Neural cell (in vitro differentiated cells): Measurements from ENCODE around the gene CRELD1. TPM values are rescaled to one million over a fixed set of nuclear protein-coding genes. Genes with fewer than 3 reads are reported as not detected.

ENCODE experiments used
- H2AFZ ChIP-seq: fragments of 200-600, 300-800 bp; sonication (generic), shearing (Covaris generic); 2 replicates; pipeline ENCODE4 v1.6.0; 2014; ENCODE audit warnings: low read depth, mild to moderate bottlenecking, antibody characterized with exemption, low read length, moderate library complexity
- H3F3A ChIP-seq: fragments of 200-600 bp; shearing (Covaris generic); 2 replicates; pipeline ENCODE4 v1.6.1; 2016; ENCODE audit warnings: mild to moderate bottlenecking, moderate library complexity, mixed read lengths, antibody characterized with exemption, low read length; ENCODE audit not compliant: insufficient read depth, poor library complexity, severe bottlenecking
- H3K27ac ChIP-seq: fragments of 200-600, 300-800 bp; sonication (generic), shearing (Covaris generic); 2 replicates; pipeline ENCODE4 v1.5.1; 2014; ENCODE audit warnings: mild to moderate bottlenecking, low read length, moderate library complexity
- H3K27me3 ChIP-seq: fragments of 300-800, 200-600 bp; sonication (generic), shearing (Covaris generic); 2 replicates; pipeline ENCODE4 v1.6.0; 2014; ENCODE audit warnings: mild to moderate bottlenecking, low read depth, low read length, moderate library complexity; ENCODE audit not compliant: insufficient read depth
- H3K36me3 ChIP-seq: fragments of 300-800, 200-600 bp; sonication (generic), shearing (Covaris generic); 2 replicates; pipeline ENCODE4 v1.5.1; 2014; ENCODE audit warnings: mild to moderate bottlenecking, antibody characterized with exemption, low read length, moderate library complexity; ENCODE audit not compliant: insufficient read depth
- H3K4me2 ChIP-seq: fragments of 300-800, 200-600 bp; sonication (generic), shearing (Covaris generic); 2 replicates; pipeline ENCODE4 v1.6.0; 2014; ENCODE audit warnings: mild to moderate bottlenecking, low read length
- H3K4me3 ChIP-seq: fragments of 300-800, 200-600 bp; sonication (generic), shearing (Covaris generic); 2 replicates; pipeline ENCODE4 v1.5.1; 2014; ENCODE audit warnings: mild to moderate bottlenecking, low read length, moderate library complexity
- H3K79me2 ChIP-seq: fragments of 200-600 bp; shearing (Covaris generic); replicated peaks from 2 replicates; pipeline ENCODE4 v1.6.0; 2014; ENCODE audit warnings: mild to moderate bottlenecking, low read length, moderate library complexity; ENCODE audit not compliant: insufficient read depth
- H3K9ac ChIP-seq: fragments of 300-800, 200-600 bp; sonication (generic), shearing (Covaris generic); 2 replicates; pipeline ENCODE4 v1.6.1; 2016; ENCODE audit warnings: mild to moderate bottlenecking, low read length, mixed read lengths
- H3K9me2 ChIP-seq: fragments of 200-600 bp; shearing (Covaris generic); 2 replicates; pipeline ENCODE4 v1.6.1; 2016; ENCODE audit warnings: mild to moderate bottlenecking, low read length, mixed read lengths; ENCODE audit not compliant: insufficient read depth
- H3K9me3 ChIP-seq: fragments of 200-600, 300-800 bp; sonication (generic), shearing (Covaris generic); 2 replicates; pipeline ENCODE4 v1.6.1; 2016; ENCODE audit warnings: mild to moderate bottlenecking, mixed run types, low read length, moderate library complexity, mixed read lengths
- H4K20me1 ChIP-seq: fragments of 200-600 bp; shearing (Covaris generic); 2 replicates; pipeline ENCODE4 v1.6.1; 2016; ENCODE audit warnings: mild to moderate bottlenecking, mixed run types; ENCODE audit not compliant: insufficient read depth
- EP300 ChIP-seq: fragments of 450-650 bp; conservative IDR thresholded peaks from 2 replicates; pipeline ENCODE4 v1.6.1; 2014; ENCODE audit warnings: antibody characterized with exemption, mild to moderate bottlenecking, moderate library complexity; ENCODE audit not compliant: poor library complexity, severe bottlenecking
- EZH2 ChIP-seq: fragments of 200-600, 300-800 bp; shearing (Covaris generic), sonication (generic); IDR thresholded peaks from 2 replicates; pipeline ENCODE4 v1.6.1; 2014; ENCODE audit warnings: antibody characterized with exemption, low read length, borderline replicate concordance, mild to moderate bottlenecking; ENCODE audit not compliant: insufficient read depth, poor library complexity, severe bottlenecking
- MXI1 ChIP-seq: fragments of 450-650 bp; conservative IDR thresholded peaks from 2 replicates; pipeline ENCODE4 v1.6.1; 2014; ENCODE audit warnings: antibody characterized with exemption, mild to moderate bottlenecking; ENCODE audit not compliant: poor library complexity, severe bottlenecking
- POLR2AphosphoS5 ChIP-seq: IDR thresholded peaks from 2 replicates; pipeline ENCODE4 v1.6.1; 2012
- RAD21 ChIP-seq: fragments of 450-650 bp; conservative IDR thresholded peaks from 2 replicates; pipeline ENCODE4 v1.6.1; 2014; ENCODE audit warnings: antibody characterized with exemption, mild to moderate bottlenecking, moderate library complexity
- SMC3 ChIP-seq: fragments of 450-650 bp; conservative IDR thresholded peaks from 2 replicates; pipeline ENCODE4 v1.6.1; 2014; ENCODE audit warnings: antibody characterized with exemption, mild to moderate bottlenecking, moderate library complexity; ENCODE audit not compliant: poor library complexity
- TAF1 ChIP-seq: IDR thresholded peaks from 2 replicates; pipeline ENCODE4 v1.6.1; 2012; ENCODE audit warnings: low read depth
- polyA plus RNA-seq: library from polyadenylated mRNA; depleted of rRNA; stranded (reverse); fragments of >200 nt; gene quantifications from 2 replicates; pipeline ENCODE4 v1.2.3, GENCODE V29; 2014
- TF ChIP-seq, protein P1 (sequence below): IDR thresholded peaks from 2 replicates; pipeline ENCODE4 v1.6.1; 2012; ENCODE audit warnings: borderline replicate concordance
- TF ChIP-seq, protein P2 (sequence below): fragments of 450-650 bp; IDR thresholded peaks from 2 replicates; pipeline ENCODE4 v1.5.1; 2014; ENCODE audit warnings: antibody characterized with exemption, mild to moderate bottlenecking, moderate library complexity; ENCODE audit not compliant: poor library complexity, severe bottlenecking

Gene CRELD1
- polyA plus RNA-seq, 1 donor from 2014 or later = 48.9 TPM

DNA sequence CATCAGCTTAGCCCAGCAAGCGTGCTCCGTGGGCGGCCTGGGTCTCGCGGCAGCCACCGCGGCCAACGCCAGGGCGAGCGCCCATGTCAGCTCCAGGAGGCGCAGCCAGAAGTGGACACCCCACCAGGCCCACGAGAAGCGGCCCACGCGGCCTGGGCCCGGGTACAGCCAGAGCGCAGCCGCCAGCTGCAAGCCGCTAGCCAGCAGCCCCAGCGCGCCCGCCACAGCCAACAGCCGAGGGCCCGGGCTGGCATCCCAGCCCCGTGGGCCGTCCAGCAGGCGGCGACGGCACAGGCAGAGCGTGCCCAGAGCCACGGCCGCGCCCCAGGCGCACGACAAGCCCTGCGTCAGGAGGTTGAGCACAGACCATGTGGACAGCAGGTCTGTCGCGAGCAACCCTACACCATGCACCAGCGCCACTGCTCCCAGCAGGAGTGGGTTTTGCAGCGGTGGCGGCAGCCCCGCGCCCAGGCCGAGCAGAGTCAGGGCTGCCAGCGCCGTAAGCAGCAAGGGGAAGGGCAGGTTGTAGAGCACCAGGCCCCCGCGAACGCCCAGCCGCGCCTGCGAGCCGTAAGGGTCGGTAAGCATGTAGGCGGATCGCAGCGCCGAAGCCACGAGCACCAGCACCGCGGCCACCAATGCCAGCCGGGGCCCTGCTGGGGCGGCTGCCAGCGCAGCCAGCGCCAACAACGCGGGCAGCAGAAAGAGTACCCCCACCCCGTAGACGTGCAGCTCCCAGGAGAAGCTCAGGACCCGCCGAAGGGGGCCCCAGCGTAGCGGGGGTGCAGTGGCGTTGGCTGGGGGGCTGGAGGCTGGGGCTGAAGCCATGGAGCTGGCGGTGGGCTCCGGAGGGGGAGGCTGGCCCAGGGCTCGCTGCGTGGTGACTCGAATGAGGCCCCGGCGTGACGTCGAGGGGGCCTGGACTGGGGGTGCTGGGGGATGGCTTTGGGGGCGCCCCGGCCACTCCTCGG lies 13.7 kb downstream of the CRELD1 start:
- no peak for TF ChIP-seq MXI1
- TF ChIP-seq POLR2AphosphoS5 = no peak
- no peak for TF ChIP-seq EP300
- no peak for TF ChIP-seq EZH2
- TF ChIP-seq SMC3 = no peak
- TF ChIP-seq, protein P1, sequence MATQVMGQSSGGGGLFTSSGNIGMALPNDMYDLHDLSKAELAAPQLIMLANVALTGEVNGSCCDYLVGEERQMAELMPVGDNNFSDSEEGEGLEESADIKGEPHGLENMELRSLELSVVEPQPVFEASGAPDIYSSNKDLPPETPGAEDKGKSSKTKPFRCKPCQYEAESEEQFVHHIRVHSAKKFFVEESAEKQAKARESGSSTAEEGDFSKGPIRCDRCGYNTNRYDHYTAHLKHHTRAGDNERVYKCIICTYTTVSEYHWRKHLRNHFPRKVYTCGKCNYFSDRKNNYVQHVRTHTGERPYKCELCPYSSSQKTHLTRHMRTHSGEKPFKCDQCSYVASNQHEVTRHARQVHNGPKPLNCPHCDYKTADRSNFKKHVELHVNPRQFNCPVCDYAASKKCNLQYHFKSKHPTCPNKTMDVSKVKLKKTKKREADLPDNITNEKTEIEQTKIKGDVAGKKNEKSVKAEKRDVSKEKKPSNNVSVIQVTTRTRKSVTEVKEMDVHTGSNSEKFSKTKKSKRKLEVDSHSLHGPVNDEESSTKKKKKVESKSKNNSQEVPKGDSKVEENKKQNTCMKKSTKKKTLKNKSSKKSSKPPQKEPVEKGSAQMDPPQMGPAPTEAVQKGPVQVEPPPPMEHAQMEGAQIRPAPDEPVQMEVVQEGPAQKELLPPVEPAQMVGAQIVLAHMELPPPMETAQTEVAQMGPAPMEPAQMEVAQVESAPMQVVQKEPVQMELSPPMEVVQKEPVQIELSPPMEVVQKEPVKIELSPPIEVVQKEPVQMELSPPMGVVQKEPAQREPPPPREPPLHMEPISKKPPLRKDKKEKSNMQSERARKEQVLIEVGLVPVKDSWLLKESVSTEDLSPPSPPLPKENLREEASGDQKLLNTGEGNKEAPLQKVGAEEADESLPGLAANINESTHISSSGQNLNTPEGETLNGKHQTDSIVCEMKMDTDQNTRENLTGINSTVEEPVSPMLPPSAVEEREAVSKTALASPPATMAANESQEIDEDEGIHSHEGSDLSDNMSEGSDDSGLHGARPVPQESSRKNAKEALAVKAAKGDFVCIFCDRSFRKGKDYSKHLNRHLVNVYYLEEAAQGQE = no peak
- no peak for TF ChIP-seq RAD21
- H3F3A ChIP-seq = no peaks in the 10 kb centered on the region
- no peaks in the 10 kb centered on the region for H3K27me3 ChIP-seq
- no peak overlapping the region for H3K9ac ChIP-seq
- no peaks in the 10 kb centered on the region for H3K9me3 ChIP-seq
- H3K4me3 ChIP-seq = no peak overlapping the region
- no peak overlapping the region for H3K27ac ChIP-seq
- no peak overlapping the region for H3K4me2 ChIP-seq
- no peak overlapping the region for H2AFZ ChIP-seq
- H4K20me1 ChIP-seq = no peaks in the 10 kb centered on the region
- no peaks in the 10 kb centered on the region for H3K79me2 ChIP-seq
- H3K9me2 ChIP-seq = no peaks in the 10 kb centered on the region
- H3K36me3 ChIP-seq = no peaks in the 10 kb centered on the region

DNA sequence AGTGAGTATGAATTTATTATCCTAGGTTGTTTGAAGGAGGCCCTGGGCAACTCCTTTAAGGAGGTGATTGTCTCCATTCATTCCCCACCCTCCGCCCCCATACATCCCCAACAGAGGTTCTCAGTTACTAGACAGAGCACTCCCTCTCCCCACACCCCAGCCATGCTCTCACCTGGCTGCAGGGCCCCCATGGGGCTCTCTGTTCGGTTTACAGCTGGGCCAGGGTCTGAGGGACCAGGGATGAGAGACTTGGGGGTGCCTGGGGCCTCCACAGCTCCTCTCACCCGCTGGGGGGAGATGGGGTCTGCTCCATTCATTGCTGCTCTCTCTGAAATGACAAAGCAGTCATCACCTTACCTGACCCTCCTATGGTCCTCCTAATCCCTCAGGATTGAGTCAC lies 15.0 kb downstream of the CRELD1 start:
- H3K79me2 ChIP-seq = no peaks in the 10 kb centered on the region
- no peaks in the 10 kb centered on the region for H3K27me3 ChIP-seq
- no peak for TF ChIP-seq POLR2AphosphoS5
- TF ChIP-seq SMC3 = no peak
- no peak for TF ChIP-seq RAD21
- TF ChIP-seq EP300 = no peak
- TF ChIP-seq, protein P2, sequence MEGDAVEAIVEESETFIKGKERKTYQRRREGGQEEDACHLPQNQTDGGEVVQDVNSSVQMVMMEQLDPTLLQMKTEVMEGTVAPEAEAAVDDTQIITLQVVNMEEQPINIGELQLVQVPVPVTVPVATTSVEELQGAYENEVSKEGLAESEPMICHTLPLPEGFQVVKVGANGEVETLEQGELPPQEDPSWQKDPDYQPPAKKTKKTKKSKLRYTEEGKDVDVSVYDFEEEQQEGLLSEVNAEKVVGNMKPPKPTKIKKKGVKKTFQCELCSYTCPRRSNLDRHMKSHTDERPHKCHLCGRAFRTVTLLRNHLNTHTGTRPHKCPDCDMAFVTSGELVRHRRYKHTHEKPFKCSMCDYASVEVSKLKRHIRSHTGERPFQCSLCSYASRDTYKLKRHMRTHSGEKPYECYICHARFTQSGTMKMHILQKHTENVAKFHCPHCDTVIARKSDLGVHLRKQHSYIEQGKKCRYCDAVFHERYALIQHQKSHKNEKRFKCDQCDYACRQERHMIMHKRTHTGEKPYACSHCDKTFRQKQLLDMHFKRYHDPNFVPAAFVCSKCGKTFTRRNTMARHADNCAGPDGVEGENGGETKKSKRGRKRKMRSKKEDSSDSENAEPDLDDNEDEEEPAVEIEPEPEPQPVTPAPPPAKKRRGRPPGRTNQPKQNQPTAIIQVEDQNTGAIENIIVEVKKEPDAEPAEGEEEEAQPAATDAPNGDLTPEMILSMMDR = no peak
- TF ChIP-seq TAF1 = no peak
- TF ChIP-seq EZH2 = no peak
- no peaks in the 10 kb centered on the region for H3K9me3 ChIP-seq
- no peak overlapping the region for H3K27ac ChIP-seq
- no peak overlapping the region for H3K9ac ChIP-seq
- H3K4me2 ChIP-seq = no peak overlapping the region
- H3K36me3 ChIP-seq = no peaks in the 10 kb centered on the region
- H3F3A ChIP-seq = no peaks in the 10 kb centered on the region
- no peak overlapping the region for H2AFZ ChIP-seq
- H4K20me1 ChIP-seq = no peaks in the 10 kb centered on the region
- no peak overlapping the region for H3K4me3 ChIP-seq
- H3K9me2 ChIP-seq = no peaks in the 10 kb centered on the region
